Stimulated activated CD4-positive, alpha-beta T cell treated with anti-CD3 and anti-CD28 coated beads, Interleukin-12 subunit alpha, Interleukin-12 subunit beta, amount 100 ng/mL, for 4 hours (primary cell): Measurements from ENCODE around the gene ADAD2.

ENCODE experiments used
- DNase-seq: peaks from one replicate; pipeline ENCODE4 v3.0.0-alpha.2; 2020

Gene ADAD2

DNA sequence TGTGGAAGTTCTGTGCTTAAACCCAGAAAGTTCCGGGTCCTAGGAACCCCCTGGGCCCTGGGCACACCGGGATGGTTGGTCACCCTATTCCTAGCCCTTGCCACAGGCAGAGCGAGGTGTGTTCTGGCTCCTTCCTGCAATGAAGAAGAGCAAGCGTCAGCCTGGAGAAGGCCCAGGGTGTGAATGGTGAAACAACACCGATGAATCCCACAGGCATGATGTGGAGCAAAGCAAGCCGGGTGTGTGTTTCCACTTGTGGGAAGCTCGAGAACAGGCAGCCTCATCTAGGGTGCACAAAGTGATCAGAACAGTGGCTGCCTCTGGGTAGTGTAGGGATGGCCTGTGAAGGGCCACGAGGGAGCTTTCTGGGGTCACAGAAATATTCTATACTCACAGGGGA, 35.1 kb downstream of the ADAD2 start:
- DNase-seq, result no peak

DNA sequence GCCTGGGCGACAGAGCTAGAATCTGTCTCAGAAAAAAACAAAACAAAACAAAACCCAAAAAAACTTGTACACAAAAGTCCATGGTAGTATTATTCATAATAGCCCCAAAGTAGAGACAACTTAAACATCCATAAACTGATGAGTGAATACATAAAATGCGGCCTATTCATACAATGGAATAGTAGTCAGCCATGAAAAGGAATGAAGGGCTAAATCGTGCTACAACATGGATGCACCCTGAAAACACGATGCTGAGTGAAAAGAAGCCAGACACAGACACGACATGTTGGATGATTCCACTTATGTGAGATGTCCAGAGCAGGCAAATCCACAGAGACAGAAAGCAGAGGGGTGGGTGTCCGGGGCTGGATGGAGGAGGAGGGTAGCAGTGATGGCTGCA, 36.6 kb downstream of the ADAD2 start:
- DNase-seq, result no peak

DNA sequence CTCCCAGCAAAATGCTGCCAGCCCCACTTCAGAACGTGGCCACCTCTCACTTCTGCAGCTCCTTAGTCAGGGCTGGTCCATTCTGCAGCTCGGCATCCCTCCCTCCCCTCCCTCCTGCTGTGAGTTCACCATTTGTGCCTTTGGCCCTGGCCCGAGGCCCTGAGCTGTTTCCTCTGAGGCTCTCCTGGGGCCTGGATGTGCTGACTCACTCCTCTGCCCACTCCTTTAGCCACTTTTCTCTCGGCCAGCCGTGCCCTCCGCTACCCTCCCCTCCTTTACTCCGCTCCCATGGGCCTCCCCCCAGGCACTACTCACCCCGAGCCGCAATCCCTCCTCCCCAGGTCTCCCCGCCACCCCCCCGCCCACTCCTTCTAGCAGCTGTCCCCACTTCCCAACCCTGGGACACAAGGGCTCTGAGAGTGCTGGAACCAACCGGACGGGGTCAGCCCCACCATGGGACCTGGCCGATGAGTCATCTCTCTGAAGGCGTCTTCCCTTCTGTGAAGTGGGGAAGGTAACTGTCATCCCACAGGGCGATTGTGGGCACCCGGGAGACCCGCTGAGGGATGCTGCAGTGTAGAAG, 37.4 kb downstream of the ADAD2 start:
- DNase-seq, result no peak

DNA sequence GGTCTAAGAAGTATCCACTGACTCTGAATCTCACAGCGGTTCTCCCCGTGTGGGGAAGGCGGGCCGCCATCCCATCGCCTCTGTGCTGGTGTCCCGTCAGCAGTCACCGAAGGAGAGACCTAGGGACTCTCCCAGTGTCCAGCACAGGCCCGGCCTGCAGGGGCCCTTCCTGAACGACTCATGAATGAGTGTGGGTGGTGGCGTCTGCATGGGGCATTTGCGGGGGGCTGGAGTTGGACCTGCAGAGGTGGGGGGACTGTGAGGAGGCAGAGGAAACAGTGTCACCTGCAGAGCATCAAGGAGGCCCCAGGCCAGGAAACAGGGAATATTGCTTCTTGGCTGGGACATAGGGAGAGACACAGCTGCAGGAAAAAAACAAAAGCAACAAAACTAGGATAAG, 38.5 kb downstream of the ADAD2 start:
- DNase-seq, result no peak

DNA sequence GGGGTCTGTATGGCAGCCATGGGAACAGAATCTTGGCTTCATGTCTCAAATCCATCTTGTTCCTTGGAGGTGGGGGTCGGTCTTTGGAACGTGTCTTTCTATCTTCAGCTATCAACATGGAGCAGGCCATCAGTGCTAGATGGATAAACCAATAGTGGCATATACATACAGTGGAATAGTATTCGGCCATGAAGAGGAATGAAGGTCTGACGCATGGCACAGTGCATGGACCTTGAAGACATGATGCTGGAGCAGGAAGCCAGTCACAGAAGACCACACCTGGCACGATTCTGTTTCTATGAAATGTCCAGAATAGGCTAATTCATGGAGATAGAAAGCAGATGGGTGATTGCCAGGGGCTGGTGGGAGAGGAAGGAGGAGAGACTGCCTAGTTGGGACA, 41.1 kb downstream of the ADAD2 start:
- DNase-seq, result no peak

DNA sequence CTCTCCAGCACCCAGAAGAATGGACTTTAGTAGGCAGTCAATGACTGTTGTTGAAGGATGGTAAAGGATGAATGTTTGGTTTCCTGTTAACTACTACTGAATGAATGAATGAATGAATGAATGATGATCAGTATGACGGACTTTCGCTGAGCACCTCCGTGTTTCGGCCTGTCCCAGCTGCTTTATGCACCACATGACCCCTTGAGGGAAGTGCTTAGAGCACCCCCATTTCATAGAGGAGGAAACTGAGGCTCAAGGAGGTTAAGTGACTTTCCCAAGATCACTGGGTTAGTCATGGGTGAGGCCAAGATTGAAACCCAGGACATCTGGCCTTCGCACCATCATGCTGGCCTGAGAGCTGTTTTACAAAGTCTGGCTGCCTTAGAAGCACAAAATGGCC, 42.0 kb downstream of the ADAD2 start:
- DNase-seq, result no peak

DNA sequence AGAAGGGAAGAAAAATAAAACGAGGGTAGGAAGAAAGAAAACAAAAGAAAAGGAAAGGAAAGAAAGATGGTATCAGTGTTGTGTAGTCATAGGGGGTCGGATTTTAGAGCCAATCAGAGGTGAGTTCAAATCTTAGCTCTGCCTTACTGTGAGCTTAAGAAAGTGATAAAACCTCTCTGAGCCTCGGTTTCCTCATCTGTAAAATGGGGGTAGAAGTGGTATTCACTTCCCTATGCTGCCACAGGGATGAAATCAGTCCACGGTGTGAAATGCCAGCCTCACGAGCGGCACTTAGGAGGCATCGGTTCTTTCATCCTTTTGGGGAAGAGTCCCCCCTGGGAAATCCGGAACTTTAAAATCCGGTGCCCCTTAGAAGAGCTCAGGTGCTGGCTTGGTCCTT, 42.8 kb downstream of the ADAD2 start:
- DNase-seq, result no peak

DNA sequence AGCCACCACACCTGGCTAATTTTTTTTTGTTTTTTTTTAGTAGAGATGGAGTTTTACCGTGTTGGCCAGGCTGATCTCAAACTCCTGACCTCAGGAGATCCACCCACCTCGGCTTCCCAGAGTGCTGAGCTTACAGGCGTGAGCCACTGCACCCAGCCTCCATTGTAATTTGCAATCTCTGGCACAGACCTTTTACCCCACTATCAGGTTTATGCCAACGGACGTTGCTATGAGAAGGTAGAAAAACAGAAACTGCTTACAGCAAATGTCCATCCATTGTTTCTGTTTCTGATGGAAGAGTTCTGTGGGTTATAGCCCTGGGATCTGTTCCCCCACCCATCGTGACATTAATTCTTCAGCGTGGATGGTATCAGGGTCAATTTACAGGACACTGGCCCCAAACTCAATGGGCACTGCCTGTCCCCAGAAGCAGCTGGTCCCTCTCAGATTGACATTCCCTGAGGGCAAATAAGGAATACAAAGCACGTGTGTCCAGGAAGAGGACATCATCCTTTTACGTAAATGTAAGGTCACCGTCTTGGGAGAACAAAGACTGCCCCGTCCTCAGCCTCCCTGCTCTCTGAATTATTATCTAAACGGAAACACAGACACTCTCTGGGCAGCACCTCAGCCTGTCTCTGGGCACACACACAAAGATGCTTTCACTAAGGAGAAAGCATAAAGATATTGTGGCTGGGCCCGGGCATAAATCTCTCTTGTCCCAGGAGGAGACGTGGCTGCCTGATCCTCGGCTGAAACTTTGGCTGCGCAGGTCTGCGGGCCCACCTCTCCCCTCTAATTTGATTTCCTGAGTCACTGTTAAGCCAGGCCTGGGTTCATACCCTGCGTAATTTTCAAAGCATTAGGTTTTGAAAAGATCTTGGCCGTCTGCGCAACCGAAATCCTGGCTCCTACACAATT, 43.6 kb downstream of the ADAD2 start:
- no peak for DNase-seq

DNA sequence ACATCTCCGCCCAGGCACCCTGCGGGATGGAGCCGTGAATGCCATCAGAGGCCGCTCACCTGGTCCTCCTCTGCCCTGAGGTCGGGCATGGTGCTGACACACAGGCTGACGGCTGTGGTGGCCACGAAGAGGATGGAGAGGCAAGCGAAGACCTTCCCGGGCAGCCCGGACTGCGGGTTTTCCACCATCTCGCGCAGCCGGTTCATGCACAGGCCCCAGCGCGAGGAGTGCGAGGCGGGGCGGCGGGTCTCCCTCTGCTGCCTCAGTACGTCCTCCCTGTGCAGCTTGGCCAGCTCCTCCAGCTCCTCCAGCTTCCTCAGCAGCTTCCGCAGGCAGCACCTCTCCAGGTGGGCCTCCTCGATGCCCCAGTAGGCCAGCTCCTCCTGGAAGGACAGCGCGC, 45.7 kb downstream of the ADAD2 start:
- no peak for DNase-seq

DNA sequence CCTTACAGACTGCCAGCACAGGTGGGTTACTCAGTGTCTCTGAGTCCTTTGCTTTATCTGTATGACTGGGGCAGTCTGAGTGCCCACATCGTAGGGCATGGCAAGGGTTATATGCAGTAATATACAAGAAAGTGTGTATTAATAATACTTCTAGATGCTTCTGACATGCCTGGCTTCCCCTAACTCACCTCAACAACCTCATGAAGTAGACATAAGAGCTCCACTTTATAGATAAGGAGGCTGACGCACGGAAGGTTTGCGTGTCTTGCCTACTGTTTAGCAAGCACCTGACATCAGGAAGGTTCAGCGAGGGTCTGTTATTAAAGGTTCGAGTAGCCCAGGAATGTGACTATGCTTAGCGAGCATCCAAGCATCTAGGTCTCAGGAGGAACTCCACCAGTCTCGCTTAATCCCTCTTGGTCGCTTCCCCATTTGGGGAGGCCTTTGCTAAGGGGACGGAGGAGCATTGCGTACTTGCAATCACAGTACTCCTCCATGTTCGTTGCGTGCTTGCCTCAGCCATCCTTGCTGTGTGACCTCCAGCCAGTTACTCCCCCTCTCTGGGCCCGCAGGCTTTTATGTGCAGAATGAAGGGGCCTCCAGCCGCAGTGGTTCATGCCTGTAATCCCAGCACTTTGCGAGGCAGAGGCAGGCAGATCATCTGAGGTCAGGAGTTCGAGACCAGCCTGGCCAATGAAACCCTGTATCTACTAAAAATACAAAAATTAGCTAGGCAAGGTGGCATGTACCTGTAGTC, 47.2 kb downstream of the ADAD2 start:
- DNase-seq, result no peak

DNA sequence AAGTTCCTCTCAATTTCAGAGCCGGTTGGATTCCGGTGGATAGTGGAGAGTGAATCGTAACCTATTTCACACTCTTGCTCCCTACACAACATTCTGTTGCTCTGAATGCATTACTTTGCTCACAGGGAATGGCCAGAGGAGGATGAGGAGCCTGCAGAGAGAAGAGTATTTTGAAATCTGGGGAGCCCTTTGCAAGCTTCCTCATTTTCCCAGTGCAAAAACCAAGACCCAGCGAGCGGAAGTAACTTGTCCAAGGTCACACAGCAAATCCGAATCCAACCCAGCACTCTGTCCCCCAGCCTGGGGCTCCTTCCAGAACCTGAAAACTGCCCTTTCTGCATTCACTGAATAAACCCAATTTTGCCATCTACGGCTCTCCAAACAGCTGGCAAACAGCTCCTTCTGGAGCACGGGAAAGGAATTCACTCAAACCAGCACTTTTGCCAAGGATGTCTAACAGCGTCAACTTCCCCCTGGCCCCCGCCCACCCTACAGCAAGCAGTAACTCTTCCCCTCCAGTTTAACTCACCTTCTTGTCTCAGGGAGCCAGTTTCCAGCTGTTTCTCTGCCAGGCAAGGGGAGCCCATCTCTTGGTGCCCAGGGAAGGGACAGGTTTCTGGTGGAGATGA, 48.3 kb downstream of the ADAD2 start:
- DNase-seq, result no peak

DNA sequence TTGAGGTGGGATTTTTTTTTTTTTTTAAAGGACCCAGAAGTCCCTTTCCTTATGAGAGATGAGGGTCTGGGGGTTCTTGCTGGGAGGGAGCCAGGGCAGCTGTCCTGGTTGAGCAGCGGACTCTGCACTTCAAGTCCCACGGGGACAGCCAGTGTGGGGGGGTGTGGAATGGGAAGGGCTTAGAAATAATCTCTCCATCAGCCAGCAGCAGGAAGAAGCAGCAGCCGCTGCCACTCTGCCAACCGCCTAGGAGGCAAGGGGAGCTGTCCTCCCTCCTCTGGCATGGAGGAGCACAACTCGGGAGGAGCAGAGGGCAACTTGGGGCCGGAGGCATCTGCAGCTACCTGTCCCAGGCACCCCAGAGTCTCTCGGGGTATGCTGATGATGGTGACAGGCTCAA, 49.0 kb downstream of the ADAD2 start, which contains the start of gene KCNG4:
TSS of gene KCNG4 (minus strand) at position 104 of the 400 bp plus-strand sequence. CDS start 2,527 bp downstream, outside the sequence.
- DNase-seq, result no peak

DNA sequence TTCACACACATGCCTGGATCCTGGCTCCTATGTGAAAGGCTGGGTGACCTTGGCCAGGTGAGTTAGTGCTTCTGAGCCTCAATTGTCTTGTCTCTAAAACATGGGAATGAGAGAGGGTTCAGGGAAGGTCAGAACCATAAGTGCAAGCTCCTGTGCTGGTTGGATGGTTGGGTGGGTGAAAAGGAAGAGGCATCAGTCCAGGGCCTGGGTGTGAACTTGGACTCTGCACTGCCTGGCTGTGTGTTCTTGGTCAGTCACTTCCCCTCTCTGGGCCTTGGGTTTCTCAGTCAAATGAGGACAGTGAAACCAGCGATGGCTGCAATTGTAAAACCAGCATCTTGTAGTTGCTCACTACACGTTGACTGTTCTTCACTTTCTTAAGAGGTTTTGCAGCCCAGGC, 49.5 kb downstream of the ADAD2 start:
- DNase-seq, result no peak

DNA sequence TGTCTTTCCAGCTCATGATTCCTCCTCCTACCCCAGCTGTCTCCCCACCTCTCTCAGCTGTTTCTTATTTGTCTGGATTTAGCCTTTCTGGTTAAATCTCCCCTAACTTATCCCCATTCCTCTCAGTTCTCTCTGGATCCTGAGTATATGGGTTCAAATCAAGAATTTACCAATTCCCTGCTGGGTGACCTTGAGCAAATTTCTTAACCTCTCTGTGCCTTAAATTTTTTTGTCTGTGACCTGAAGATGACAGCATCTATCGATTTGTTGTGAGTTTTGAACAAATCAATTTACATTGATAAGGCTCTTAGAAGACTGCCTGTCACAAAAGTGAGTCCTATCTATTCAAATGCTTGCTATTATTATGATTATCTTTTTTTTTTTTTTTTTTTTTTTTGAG, 50.8 kb downstream of the ADAD2 start:
- no peak for DNase-seq

DNA sequence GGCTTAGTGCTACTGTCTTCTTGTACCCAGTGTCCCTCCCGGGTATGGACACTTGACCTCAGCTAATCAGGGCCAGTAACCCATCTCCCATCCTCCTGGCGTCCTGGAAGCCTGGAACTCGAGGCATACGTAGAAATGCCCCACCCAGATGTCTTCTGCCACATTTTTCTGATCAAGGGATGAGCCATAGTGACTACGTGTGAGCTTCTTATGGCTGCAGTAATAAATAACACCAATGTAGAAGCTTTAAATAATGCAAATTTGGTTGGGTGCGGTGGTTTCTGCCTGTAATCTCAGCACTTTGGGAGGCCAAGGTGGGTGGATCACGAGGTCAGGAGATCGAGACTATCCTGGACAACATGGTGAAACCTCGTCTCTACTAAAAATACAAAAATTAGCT, 51.9 kb downstream of the ADAD2 start:
- no peak for DNase-seq

DNA sequence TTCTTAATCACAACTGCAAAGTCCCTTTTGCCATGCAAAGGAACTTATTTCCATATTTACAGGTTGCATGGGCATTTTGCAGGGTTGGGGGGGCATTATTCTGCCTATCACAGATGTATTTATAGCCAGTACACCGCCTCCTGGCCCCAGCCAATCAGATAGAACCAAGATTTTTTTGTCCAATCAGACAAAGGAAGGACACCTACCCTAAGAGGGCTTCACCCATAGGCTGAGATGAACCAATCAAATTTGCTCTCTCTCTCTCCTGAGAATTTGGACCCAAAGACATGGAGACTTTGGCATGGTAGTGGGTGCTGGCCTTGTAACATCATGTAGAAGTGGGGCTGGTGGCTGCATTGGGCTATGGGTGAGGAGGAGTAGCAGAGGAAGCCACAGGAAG, 52.8 kb downstream of the ADAD2 start:
- DNase-seq, result no peak

DNA sequence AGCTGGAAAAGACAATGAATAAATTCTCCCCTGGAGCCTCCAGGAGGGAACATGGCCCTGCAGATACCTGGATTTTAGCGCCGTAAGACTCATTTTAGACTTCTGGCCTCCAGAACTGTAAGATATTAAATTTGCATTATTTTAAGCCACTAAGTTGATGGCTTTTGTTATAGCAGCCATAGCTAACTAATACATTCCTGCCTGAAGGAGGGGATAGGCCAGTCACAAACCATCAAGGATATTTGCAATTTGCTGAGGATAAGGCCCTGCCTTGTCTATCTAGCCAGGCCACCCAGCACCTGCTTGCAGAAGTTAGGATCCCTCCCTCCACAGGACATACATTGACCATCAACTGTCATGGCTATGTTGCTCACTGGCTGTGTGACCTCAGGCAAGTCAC, 53.8 kb downstream of the ADAD2 start:
- no peak for DNase-seq

DNA sequence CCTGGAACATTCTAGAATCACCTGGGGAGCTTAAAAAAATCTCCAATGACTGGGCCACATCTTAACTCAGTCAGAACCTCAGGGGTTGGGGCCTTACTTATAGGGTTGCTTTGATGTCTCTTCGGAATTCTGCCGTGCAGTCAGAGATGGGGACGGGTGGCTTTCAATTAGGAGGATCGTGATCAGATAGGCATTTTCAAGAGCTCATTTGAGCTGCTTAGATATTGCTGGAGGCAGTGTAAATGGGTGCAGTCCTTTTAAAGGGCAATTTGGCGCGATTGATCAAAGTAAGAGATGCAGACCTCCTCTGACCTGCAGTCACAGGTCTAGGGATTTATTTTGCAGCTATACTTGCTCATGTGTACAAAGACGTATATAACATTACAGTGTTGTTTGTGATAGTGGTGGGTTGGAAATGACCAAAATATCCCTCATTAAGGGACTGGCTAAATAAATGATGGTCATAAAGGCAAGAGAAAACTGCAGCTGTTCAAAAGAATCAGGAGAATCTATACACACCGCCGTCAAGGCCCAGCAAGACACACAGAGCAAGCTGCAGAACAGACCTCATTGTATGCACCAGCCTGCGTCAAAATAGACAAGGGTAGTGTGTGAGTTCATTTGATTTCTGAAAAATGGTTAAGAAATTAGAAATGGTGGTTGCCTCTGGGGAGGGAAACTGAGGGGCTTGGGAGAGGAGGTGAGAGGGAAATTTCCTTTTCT, 55.2 kb downstream of the ADAD2 start:
- no peak for DNase-seq

DNA sequence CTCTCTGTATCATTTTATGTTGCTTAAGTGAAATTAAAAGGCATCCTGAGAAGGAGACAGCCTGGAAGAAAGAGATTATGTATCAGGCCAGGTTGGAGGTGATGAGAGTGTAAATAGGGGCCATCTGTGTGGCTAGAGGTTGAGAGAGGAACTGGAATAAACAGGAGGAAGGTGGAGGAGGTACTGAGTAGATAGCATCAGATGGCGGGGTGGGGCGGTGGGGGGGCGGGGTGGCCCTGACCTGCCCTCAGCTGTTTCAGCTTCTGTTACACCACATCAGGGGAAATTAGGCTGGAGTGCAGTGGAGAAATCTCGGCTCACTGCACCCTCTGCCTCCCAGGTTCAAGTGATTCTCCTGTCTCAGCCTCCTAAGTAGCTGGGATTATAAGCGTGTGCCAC, 55.7 kb downstream of the ADAD2 start:
- DNase-seq, result no peak
